ENCODE measurements around the gene ARL2BP.

GRCh38 chr16:57208926-57209325 is 36.1 kb upstream of the ARL2BP start:
- TF ChIP-seq, protein P1, sequence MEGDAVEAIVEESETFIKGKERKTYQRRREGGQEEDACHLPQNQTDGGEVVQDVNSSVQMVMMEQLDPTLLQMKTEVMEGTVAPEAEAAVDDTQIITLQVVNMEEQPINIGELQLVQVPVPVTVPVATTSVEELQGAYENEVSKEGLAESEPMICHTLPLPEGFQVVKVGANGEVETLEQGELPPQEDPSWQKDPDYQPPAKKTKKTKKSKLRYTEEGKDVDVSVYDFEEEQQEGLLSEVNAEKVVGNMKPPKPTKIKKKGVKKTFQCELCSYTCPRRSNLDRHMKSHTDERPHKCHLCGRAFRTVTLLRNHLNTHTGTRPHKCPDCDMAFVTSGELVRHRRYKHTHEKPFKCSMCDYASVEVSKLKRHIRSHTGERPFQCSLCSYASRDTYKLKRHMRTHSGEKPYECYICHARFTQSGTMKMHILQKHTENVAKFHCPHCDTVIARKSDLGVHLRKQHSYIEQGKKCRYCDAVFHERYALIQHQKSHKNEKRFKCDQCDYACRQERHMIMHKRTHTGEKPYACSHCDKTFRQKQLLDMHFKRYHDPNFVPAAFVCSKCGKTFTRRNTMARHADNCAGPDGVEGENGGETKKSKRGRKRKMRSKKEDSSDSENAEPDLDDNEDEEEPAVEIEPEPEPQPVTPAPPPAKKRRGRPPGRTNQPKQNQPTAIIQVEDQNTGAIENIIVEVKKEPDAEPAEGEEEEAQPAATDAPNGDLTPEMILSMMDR (IDR thresholded peaks at IDR 0.05), result no peak
- no peak for TF ChIP-seq EZH2 (IDR thresholded peaks at IDR 0.05; ENCODE audit: borderline replicate concordance, insufficient read depth, low read depth, low read length, poor library complexity, severe bottlenecking)

All from B cell (primary cell).